Measurements from ENCODE around the gene OBI1.

DNA sequence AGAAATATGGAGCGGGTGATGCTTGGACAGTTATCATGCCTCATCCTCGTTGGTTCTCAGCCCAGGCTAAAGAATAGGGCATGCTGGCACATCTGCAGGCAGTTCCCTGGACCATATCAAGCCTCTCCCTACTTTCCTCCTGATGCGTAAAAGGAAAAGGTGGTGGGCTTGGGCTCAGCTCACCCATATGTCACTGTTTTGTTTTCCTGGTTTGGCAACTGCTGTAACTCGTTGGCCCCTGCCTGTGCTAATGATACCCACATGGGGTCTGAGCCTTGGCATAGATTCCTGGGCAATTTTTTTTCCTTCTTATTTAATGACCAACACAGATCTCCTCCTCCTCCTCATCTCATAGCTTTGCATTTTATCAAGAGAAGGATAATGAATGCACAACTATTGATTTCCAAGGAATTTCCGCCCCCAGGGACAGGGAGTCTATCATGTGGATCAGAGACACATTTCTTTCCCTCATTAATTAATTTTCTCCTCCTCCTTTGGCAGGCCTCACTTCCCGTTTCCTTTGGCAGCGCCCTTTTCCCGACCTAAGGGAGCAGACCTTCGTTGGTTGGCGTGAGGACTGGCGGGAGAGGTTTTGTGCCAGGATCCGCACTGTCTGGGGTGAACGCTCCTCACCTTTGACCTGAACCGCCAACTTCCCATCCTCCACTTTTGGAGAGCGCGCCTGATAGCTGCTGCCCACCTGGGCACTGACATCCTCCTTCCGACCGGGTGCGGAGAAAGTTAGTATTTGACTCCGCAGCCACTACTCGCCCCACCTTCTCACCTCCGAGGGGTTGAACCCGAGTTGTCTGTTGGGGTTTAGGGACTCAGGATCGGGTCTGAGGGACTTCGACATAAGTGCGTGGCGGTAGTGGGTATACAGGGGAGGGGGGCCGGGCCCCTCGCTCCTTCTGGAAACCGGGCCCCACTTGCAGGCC lies 52.2 kb downstream of the OBI1 start:
- TF ChIP-seq, protein P1, sequence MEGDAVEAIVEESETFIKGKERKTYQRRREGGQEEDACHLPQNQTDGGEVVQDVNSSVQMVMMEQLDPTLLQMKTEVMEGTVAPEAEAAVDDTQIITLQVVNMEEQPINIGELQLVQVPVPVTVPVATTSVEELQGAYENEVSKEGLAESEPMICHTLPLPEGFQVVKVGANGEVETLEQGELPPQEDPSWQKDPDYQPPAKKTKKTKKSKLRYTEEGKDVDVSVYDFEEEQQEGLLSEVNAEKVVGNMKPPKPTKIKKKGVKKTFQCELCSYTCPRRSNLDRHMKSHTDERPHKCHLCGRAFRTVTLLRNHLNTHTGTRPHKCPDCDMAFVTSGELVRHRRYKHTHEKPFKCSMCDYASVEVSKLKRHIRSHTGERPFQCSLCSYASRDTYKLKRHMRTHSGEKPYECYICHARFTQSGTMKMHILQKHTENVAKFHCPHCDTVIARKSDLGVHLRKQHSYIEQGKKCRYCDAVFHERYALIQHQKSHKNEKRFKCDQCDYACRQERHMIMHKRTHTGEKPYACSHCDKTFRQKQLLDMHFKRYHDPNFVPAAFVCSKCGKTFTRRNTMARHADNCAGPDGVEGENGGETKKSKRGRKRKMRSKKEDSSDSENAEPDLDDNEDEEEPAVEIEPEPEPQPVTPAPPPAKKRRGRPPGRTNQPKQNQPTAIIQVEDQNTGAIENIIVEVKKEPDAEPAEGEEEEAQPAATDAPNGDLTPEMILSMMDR (IDR thresholded peaks at IDR 0.05; ENCODE audit: low read depth, low read length), result no peak
- TF ChIP-seq EZH2phosphoT487 (IDR thresholded peaks at IDR 0.05; ENCODE audit: low read depth), result no peak

Data from OCI-LY3 (cell line).